C4-2B (cell line): Measurements from ENCODE around the gene GABRQ.

Experiments
- H3K27ac ChIP-seq: fragments of 450-650 bp; 2 replicates; pipeline ENCODE4 v1.5.1; 2017
- CTCF ChIP-seq: fragments of 450-650 bp; conservative IDR thresholded peaks from 2 replicates; pipeline ENCODE4 v1.5.1; 2017; ENCODE audit warnings: mild to moderate bottlenecking
- ZFX ChIP-seq: fragments of 450-650 bp; IDR thresholded peaks from 2 replicates; pipeline ENCODE4 v1.6.1; 2017

Gene GABRQ

GRCh38 chrX:152637649-152638442 is at the start of gene GABRQ:
TSS of gene GABRQ (plus strand) at chrX:152637895. CDS start at chrX:152638203, 308 bp downstream.
- no peak for TF ChIP-seq ZFX
- no peak for TF ChIP-seq CTCF
- no peak within 1 kb of the TSS for H3K27ac ChIP-seq

GRCh38 chrX:152588206-152588605 is 49.5 kb upstream of the GABRQ start:
- no peak overlapping the region for H3K27ac ChIP-seq
- no peak for TF ChIP-seq CTCF

- H3K27ac ChIP-seq = no peak overlapping the region
- no peak for TF ChIP-seq ZFX
- TF ChIP-seq CTCF = no peak
These were observed 36.7 kb upstream of the GABRQ start for GRCh38 chrX:152600853-152601633.

- no peak overlapping the region for H3K27ac ChIP-seq
- peak; percentile 25; the same call in 1 of the 2 replicates for TF ChIP-seq CTCF
- TF ChIP-seq ZFX = no peak
These were observed 35.7 kb upstream of the GABRQ start for GRCh38 chrX:152601848-152602616.

GRCh38 chrX:152614791-152615190 is 22.9 kb upstream of the GABRQ start:
- TF ChIP-seq ZFX = no peak
- TF ChIP-seq CTCF = no peak
- no peak overlapping the region for H3K27ac ChIP-seq

- H3K27ac ChIP-seq = no peak overlapping the region
- TF ChIP-seq CTCF (no peak), ZFX (no peak)
These were observed 17.8 kb upstream of the GABRQ start for GRCh38 chrX:152619897-152620296.
